Esophagus mucosa (tissue), 1 donor: Measurements from ENCODE around the gene ITPRIPL1. TPM values are rescaled to one million over a fixed set of nuclear protein-coding genes. Genes with fewer than 3 reads are reported as not detected.

Experiments
- ATAC-seq: fragments of 200-7000 bp; cut with Tn5 transposase; one replicate; pipeline ENCODE4 v1.9.1; 2020
- total RNA-seq: library from RNA; stranded (reverse); gene quantifications from one replicate; pipeline ENCODE4 v1.2.4, GENCODE V29; 2023
- donor health status: DM: yes; HTN: yes; CAD: no.

Gene ITPRIPL1
- total RNA-seq, 1 donor from 2014 or later: 1.8 TPM

DNA sequence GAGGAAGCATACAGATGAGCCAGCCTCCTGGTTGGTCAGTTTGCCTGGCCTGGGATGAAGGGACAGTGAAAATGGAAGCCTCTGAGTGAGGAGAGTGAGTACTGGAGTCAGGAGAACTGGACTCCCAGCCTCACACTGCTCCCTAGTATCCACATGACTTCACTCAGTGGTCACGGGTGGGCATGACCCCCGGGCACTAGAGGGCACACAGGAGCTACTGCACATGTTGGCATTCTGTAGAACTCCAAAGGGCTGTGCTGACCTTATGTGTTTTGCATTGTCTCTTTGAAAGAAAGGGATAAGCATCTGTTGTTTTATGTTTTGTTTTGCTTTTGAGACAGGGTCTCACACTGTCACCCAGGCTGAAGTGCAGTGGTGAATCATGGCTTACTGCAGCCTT is 34.2 kb downstream of the ITPRIPL1 start:
- no peak for ATAC-seq

GRCh38 chr2:96359866-96360265 is 34.7 kb downstream of the ITPRIPL1 start:
- ATAC-seq: no peak

- ATAC-seq: no peak
These were observed 36.6 kb downstream of the ITPRIPL1 start for GRCh38 chr2:96361751-96362150.

GRCh38 chr2:96369186-96369585 is 44.1 kb downstream of the ITPRIPL1 start:
- ATAC-seq: no peak

DNA sequence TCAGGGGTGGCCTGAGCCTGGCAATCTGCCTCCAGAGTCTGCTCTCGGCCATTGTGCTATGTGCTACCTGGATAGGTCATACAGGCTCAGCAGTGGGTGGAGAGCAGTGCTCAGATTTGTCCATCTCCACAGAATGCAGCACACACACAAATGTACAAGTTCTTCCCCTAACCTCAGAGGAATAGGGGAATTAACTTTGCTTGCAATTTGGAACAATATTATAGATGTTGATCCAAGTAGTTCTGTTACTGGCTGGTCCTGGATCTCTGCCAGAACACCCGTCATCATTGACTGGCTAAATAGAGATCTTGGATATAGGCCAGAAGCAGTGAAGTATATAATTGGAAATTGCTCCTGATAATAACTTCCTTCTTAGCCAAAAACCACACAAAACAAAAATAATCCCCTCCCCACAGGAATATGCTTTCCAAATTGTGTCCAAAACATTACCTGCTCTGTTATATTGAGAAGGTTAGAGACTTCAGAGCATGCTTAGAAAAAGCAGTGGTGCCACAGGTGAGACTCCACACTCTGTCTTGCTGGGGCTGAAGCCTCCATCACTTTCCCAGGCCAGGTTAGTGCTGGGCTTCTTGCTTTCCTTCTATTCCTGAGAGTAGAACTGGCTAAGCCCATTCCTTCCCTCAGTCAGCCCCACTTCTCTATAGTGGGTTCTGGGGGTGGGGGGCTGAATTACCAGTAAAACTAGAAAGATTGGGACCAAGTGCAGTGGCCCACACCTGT is 49.3 kb downstream of the ITPRIPL1 start:
- peak; percentile 17 for ATAC-seq

Other genes with a start within 250 kb of the ITPRIPL1 start
- not detected for gene ADRA2B, start 208.7 kb upstream of the ITPRIPL1 start, total RNA-seq
- 0.28 TPM for gene ASTL, start 186.8 kb upstream of the ITPRIPL1 start, total RNA-seq
- gene DUSP2, start 179.9 kb upstream of the ITPRIPL1 start, total RNA-seq: 1.8 TPM
- gene STARD7, start 116.5 kb upstream of the ITPRIPL1 start, total RNA-seq: 66.1 TPM
- gene TMEM127, start 59.3 kb upstream of the ITPRIPL1 start, total RNA-seq: 34.3 TPM
- gene CIAO1, start 59.1 kb upstream of the ITPRIPL1 start, total RNA-seq: 43.2 TPM
- 66.6 TPM for gene SNRNP200, start 19.8 kb upstream of the ITPRIPL1 start, total RNA-seq
- 11.7 TPM for gene NCAPH, start 10.4 kb downstream of the ITPRIPL1 start, total RNA-seq
- gene NEURL3, start 180.0 kb downstream of the ITPRIPL1 start, total RNA-seq: not detected
- 3.0 TPM for gene ARID5A, start 211.4 kb downstream of the ITPRIPL1 start, total RNA-seq